K562 (cell line): ENCODE results near the gene NCOA4. TPM values are rescaled to one million over a fixed set of nuclear protein-coding genes. Genes with fewer than 3 reads are reported as not detected.

Source experiments
- ATAC-seq: fragments of 200-7000 bp; cut with Tn5 transposase; 3 replicates; pipeline ENCODE4 v1.9.1; 2020; ENCODE audit warnings: moderate library complexity
- BruUV-seq: library from RNA; stranded (reverse); fragments of 400-500 nt; replicated peaks from 2 replicates; lab custom pipeline; 2021; lab: Mats Ljungman, UMichigan
- CTCF ChIA-PET: fragments of 300-600 bp; formaldehyde crosslinking; extraction: SDS; loops from one replicate; lab custom pipeline; 2021; ENCODE audit warnings: low intra/inter-chr PET ratio; lab: Yijun Ruan, JAX
- POLR2A ChIA-PET: fragments of 300-600, 350-650 bp; sonication (Branson Sonifier 250); formaldehyde crosslinking; extraction: SDS; loops from one replicate; lab custom pipeline; 2021; ENCODE audit warnings: antibody characterized with exemption, inconsistent platforms; lab: Yijun Ruan, JAX
- DNase-seq, 4 experiments: peaks; one replicate each; pipeline versions ENCODE4 v3.0.0 to v3.0.0-alpha.2; 2011 to 2018; ENCODE audit warnings: low spot score in 3 of 4, mixed read lengths in 3 of 4; ENCODE audit errors: extremely low read depth in 1 of 4
- FAIRE-seq: peaks from 2 replicates; lab custom pipeline; 2011; peaks lifted over from hg19 to GRCh38; lab: Jason Lieb, UNC
- H2AFZ ChIP-seq: 2 replicates; pipeline ENCODE4 v1.6.0; 2011; ENCODE audit warnings: low read depth, low read length, control low read depth, inconsistent platforms
- H3K27ac ChIP-seq: fragments of 200-600 bp; 3 replicates; pipeline ENCODE4 v1.8.0; 2011; ENCODE audit warnings: low read depth, mild to moderate bottlenecking, control low read depth, inconsistent platforms, low read length, moderate library complexity, mixed read lengths; ENCODE audit errors: extremely low read depth
- H3K27me3 ChIP-seq, 2 experiments: fragments of 300-600 bp in 1 of 2; 2 replicates in 1 of 2; 3 replicates in 1 of 2; pipeline versions ENCODE4 v1.6.0 to v1.8.0; 2011; ENCODE audit warnings: inconsistent platforms in 2 of 2, low read length in 2 of 2, mild to moderate bottlenecking in 1 of 2, mixed read lengths in 1 of 2, moderate library complexity in 1 of 2; ENCODE audit not compliant: control insufficient read depth in 2 of 2, insufficient read depth in 2 of 2
- H3K36me3 ChIP-seq: fragments of 300-600 bp; 3 replicates; pipeline ENCODE4 v1.8.0; 2011; ENCODE audit warnings: mild to moderate bottlenecking, low read length, inconsistent platforms; ENCODE audit not compliant: control insufficient read depth, insufficient read depth
- H3K4me1 ChIP-seq, 2 experiments: fragments of 200-600 bp in 1 of 2; replicated peaks in 1 of 2; 2 replicates in 1 of 2; 3 replicates in 1 of 2; pipeline versions ENCODE4 v1.5.1 to v1.8.0; 2011; ENCODE audit warnings: inconsistent platforms in 2 of 2, low read length in 2 of 2, mild to moderate bottlenecking in 1 of 2, mixed read lengths in 1 of 2, moderate library complexity in 1 of 2; ENCODE audit not compliant: control insufficient read depth in 2 of 2, insufficient read depth in 2 of 2
- H3K4me2 ChIP-seq: 2 replicates; pipeline ENCODE4 v1.6.1; 2011; ENCODE audit warnings: low read length, control low read depth, inconsistent platforms, mixed read lengths; ENCODE audit not compliant: insufficient read depth
- H3K4me3 ChIP-seq: fragments of 200-600 bp; sonication (generic), shearing (Covaris generic); 2 replicates; pipeline ENCODE4 v1.5.1; 2016; ENCODE audit warnings: control low read depth, inconsistent platforms
- H3K79me2 ChIP-seq: fragments of 200-600 bp; 3 replicates; pipeline ENCODE4 v1.8.0; 2011; ENCODE audit warnings: low read length, inconsistent platforms; ENCODE audit not compliant: control insufficient read depth, insufficient read depth
- H3K9ac ChIP-seq, 2 experiments: 2 replicates each; pipeline versions ENCODE4 v1.6.0 to v1.6.1; 2011; ENCODE audit warnings: low read depth in 2 of 2, low read length in 2 of 2, control low read depth in 1 of 2, inconsistent platforms in 1 of 2, mild to moderate bottlenecking in 1 of 2, mixed read lengths in 1 of 2; ENCODE audit not compliant: insufficient read depth in 1 of 2
- H3K9me1 ChIP-seq: one replicate; pipeline ENCODE4 v1.6.0; 2011; ENCODE audit warnings: inconsistent platforms, mild to moderate bottlenecking, low read length, moderate library complexity; ENCODE audit not compliant: control insufficient read depth, insufficient read depth
- H3K9me3 ChIP-seq: replicated peaks from 2 replicates; pipeline ENCODE4 v1.5.1; 2011; ENCODE audit warnings: low read depth, low read length, inconsistent platforms; ENCODE audit not compliant: control insufficient read depth, insufficient read depth
- H4K20me1 ChIP-seq: replicated peaks from 2 replicates; pipeline ENCODE4 v1.6.1; 2011; ENCODE audit warnings: low read length, inconsistent platforms, mixed read lengths; ENCODE audit not compliant: control insufficient read depth, insufficient read depth
- POLR2G ChIP-seq: fragments of 200-400 bp; formaldehyde crosslinking; IDR thresholded peaks from 2 replicates; pipeline ENCODE4 v1.6.1; 2017; ENCODE audit warnings: low read depth, mild to moderate bottlenecking, antibody characterized with exemption, low read length, moderate library complexity
- WGBS: fragments of 100-300 bp; shearing (Covaris generic); methylation state at CpG from one replicate; pipeline ENCODE4 v1.1.6; 2016; ENCODE audit warnings: low coverage, mixed read lengths; ENCODE audit not compliant: insufficient coverage; ENCODE audit errors: missing lambda C conversion rate; 5-methylcytosine and 5-hydroxymethylcytosine counted together
- in situ Hi-C: fragments of 300-500 bp; cut with MboI; formaldehyde crosslinking; loops from 4 replicates; pipeline ENCODE4 v1.15.0; 2018; ENCODE audit warnings: inconsistent platforms, mixed read lengths
- intact Hi-C: fragments of 100-400 bp; cut with micrococcal nuclease; formaldehyde crosslinking; loops from 2 replicates; pipeline ENCODE4 v1.14.2; 2022
- polyA plus RNA-seq, 8 experiments: library from polyadenylated mRNA; depleted of rRNA in 4 of 8; stranded (reverse) in 5 of 8; unstranded in 3 of 8; fragments of >200 nt; fragmentation: Nextera tagmentation in 2 of 8; fragmentation: Illumina TruSeq in 1 of 8; extraction: Ambion mirVana in 2 of 8; extraction: Trizol in 1 of 8; gene quantifications; 2 replicates each; pipeline versions ENCODE4 v1.2.1 to v1.2.3, GENCODE V29; 2011 to 2014; ENCODE audit warnings: inconsistent platforms in 1 of 8, missing spikeins in 1 of 8
- total RNA-seq, 7 experiments: library from RNA; depleted of rRNA in 6 of 7; stranded (reverse); fragments of >200 nt in 6 of 7; fragmentation: Illumina TruSeq in 2 of 7; extraction: Trizol in 2 of 7; gene quantifications; 2 replicates each; pipeline versions ENCODE4 v1.2.1 to v1.2.3, GENCODE V29; 2011 to 2021; ENCODE audit warnings: low replicate concordance in 1 of 7
- TF ChIP-seq, protein P1 (sequence below): fragments of 450-650 bp; formaldehyde crosslinking; IDR thresholded peaks from 2 replicates; pipeline ENCODE4 v1.4.0; 2022; ENCODE audit warnings: mild to moderate bottlenecking, moderate library complexity

Gene NCOA4
- total and polyA plus RNA-seq, 9 of the 15 experiments (the other 6 are each of a cell fraction or from before 2014, with no cell fraction given): 89.8 to 283 (median 181) TPM

DNA sequence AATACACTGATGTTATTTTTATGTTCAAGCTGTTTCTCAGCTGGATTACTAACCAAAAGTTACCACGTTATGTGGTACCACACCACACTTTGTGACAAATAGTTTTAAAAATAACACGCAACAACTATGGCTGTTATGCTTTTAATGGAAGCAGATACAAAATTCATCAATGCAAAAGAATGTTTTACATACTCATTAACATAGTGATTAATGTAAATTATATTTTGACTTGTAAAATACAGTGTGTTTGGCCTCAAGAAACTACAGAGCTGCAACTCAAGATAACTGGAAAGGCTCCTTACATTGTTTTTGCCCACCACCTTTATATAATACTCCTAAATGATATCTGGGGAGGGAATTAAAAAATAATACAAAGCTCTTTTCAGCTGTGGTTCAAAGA is 25.5 kb downstream of the NCOA4 start:
- DNase-seq (no peak), FAIRE-seq (no peak)
- Histone ChIP-seq H3K4me2 (no peak overlapping the region), H3K9me1 (no peaks in the 10 kb centered on the region), H4K20me1 (no peaks in the 10 kb centered on the region), H3K27ac (no peak overlapping the region), H3K4me1 (peaks cover 19 to 38% of the 10 kb centered on the region in 2 experiments; a peak in 4 of 5 replicates)
- TF ChIP-seq, protein P1, sequence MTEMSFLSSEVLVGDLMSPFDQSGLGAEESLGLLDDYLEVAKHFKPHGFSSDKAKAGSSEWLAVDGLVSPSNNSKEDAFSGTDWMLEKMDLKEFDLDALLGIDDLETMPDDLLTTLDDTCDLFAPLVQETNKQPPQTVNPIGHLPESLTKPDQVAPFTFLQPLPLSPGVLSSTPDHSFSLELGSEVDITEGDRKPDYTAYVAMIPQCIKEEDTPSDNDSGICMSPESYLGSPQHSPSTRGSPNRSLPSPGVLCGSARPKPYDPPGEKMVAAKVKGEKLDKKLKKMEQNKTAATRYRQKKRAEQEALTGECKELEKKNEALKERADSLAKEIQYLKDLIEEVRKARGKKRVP: no peak
- 0 out of 2 replicates have a peak, but pooled peaks have one; percentile 59 for TF ChIP-seq POLR2G
- TF ChIP-seq, all 486 proteins: peak for 1
- ChIA-PET CTCF (no interaction called here), POLR2A (interaction anchor here (1.1 to 8.5 kb wide), 4 partner anchors 9 to 27 kb away, joined by 4 to 136 read pairs (median 6); no protein-coding TSS in a partner anchor)
- no peak for ATAC-seq
- no peak overlapping the region for H3K4me3 ChIP-seq
- no peak overlapping the region for H3K9ac ChIP-seq
- intact Hi-C loops (no loop called here), in situ Hi-C loops (no loop called here)
- H3K36me3 ChIP-seq: peaks cover 90% of the 10 kb centered on the region
- 93% methylated on average over 2 of the region's 2 CpGs for WGBS
- no peak overlapping the region for H2AFZ ChIP-seq
- no peaks in the 10 kb centered on the region for H3K9me3 ChIP-seq
- no peaks in the 10 kb centered on the region for H3K27me3 ChIP-seq
- no TSS peak for BruUV-seq
- peaks cover 40% of the 10 kb centered on the region for H3K79me2 ChIP-seq
